ENCODE results near the gene GNAO1.

Gene GNAO1

DNA sequence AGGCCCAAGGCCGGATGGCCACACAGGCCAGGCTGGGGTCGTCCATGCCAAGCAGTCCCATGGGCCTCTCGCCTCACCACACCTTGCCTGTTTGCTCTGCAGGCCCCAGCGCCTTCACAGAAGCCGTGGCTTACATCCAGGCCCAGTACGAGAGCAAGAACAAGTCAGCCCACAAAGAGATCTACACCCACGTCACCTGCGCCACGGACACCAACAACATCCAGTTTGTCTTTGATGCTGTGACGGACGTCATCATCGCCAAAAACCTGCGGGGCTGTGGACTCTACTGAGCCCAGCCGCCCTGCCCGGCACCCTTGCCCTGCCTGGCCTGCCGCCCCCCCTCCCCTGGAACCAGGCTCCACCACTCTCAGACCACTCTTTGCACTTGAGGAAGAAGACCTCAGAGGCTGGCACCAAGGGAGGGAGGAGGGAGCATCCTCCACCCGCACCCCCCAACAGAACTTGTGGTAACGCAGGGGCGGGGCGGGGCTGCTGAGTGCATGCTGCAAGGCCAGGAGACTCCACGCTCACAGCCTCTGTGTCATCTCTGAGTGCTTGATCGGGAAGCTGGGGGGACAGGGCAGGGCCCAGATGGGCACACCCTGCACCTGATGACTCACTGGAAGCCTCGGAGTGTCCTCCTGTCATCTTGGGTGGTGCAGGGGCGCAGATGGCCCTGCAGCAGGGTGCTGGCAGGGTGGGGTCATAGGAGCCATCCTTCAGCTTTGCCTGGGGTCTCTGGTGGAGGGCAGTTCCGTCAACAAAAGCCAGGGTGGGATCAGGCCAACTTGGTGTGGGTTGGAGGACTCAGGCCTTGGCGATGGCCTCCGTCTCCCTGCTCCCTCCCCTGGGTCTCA, 152.6 kb downstream of the GNAO1 start:
- H3K36me3 Mint-ChIP-seq (ENCODE audit: low read depth) = no peaks in the 10 kb centered on the region
- no peaks in the 10 kb centered on the region for H3K9me3 Mint-ChIP-seq
- H3K4me3 Mint-ChIP-seq = no peak overlapping the region
- no peaks in the 10 kb centered on the region for H3K4me1 Mint-ChIP-seq (ENCODE audit: low read depth)
- H3K27ac Mint-ChIP-seq = no peak overlapping the region
- DNase-seq (ENCODE audit: low spot score) = no peak
- no peaks in the 10 kb centered on the region for H3K27me3 Mint-ChIP-seq (ENCODE audit: low read depth)

- no peaks in the 10 kb centered on the region for H3K9me3 Mint-ChIP-seq
- H3K27me3 Mint-ChIP-seq (ENCODE audit: low read depth) = no peaks in the 10 kb centered on the region
- no peak overlapping the region for H3K4me3 Mint-ChIP-seq
- no peak overlapping the region for H3K27ac Mint-ChIP-seq
- H3K36me3 Mint-ChIP-seq (ENCODE audit: low read depth) = no peaks in the 10 kb centered on the region
- H3K4me1 Mint-ChIP-seq (ENCODE audit: low read depth) = no peaks in the 10 kb centered on the region
- no peak for DNase-seq (ENCODE audit: low spot score)
These were observed 153.5 kb downstream of the GNAO1 start for GRCh38 chr16:56344518-56345405.

DNA sequence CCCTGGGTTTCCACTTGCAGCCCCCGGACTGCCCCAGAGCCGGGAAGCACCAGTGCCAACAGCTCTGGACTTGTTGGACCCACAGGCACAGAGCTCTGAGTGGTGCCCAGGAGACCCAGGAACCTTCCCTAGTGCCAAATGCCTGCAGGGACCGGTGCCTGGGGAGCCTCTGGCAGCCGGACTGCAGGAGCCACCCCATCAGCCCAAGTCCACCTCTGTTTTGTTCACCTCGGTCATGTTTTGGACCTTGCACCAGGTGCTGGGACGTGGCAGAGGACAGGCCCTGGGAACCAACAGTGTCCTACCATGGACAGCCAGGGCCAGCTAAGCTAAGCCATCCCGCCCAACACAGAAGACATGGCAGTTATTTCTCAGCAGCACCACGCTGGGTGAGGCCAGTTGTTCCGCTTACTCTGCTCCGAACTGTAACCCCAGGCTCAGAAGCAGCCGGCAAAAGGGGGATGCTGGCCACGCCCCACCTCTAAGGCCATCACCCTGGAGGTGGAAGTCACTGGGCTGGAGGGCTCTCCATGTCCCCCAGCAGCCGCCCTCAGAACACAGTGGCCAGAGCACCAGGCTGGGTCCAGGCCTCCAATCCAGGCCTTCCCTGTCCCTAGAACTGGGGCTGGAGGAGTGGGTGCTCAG, 154.2 kb downstream of the GNAO1 start:
- no peak for DNase-seq (ENCODE audit: low spot score)
- Mint-ChIP-seq H3K27me3 (ENCODE audit: low read depth) (no peaks in the 10 kb centered on the region), H3K27ac (no peak overlapping the region), H3K9me3 (no peaks in the 10 kb centered on the region), H3K4me3 (no peak overlapping the region), H3K4me1 (ENCODE audit: low read depth) (no peaks in the 10 kb centered on the region), H3K36me3 (ENCODE audit: low read depth) (no peaks in the 10 kb centered on the region)

DNA sequence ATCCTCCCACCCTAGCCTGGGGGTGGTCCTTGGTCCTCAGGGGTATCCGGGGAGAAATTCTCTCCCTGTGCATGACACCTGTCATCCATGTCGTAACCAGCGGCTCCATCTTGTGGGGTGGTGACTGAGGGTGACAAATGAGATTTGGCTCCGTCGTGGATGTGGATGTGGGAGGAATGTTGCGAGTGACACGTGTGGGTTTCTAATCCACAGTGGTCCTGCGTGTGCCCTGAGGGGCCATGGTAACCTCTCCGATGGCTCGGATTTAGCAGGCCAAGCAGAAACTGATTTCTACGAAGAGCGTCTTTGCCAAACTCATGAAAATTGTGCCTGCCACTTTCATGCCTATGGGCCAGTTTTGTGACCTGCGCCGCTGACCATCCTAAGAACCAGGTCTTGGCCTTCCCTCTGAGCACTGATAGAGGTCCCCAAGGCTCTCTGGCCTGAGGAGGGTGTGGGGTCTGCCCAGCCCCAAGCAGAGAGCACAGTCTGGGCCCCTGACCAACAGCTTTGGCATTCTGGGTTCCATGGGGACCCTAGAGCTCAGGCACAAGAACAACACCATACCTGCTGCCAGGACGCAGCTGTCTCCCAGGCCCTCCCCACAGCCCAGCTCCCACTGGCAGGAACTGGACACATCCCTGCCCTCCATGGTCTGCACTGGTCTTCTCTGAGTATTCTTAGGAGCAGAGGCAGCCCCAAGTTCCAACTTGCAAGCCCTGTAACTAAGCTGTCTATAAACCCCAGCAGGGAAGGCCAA, 155.0 kb downstream of the GNAO1 start:
- Mint-ChIP-seq H3K4me3 (no peak overlapping the region), H3K27me3 (ENCODE audit: low read depth) (no peaks in the 10 kb centered on the region), H3K36me3 (ENCODE audit: low read depth) (no peaks in the 10 kb centered on the region), H3K4me1 (ENCODE audit: low read depth) (no peaks in the 10 kb centered on the region), H3K9me3 (no peaks in the 10 kb centered on the region), H3K27ac (no peak overlapping the region)
- no peak for DNase-seq (ENCODE audit: low spot score)

DNA sequence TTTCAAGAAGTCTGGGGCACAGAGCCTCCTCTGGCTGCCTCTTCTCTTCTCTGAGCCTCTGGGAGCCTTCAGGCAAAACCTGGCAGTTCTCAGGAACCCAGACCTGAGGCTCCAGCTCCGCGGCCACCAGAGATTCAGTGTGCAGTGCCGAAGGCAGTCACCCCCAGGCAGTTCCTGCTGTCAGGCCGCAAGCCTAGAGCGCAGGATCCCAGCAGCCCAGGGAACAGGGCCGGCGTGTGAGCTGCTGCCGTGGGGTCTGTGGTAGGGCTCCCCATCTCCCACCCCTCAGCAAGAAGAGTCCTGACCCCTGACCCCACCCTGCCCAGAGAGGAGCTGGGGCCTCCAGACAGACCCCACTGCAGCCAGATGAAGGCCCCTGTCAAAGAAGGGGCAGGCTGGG, 155.9 kb downstream of the GNAO1 start:
- no peak for DNase-seq (ENCODE audit: low spot score)
- H3K9me3 Mint-ChIP-seq = no peaks in the 10 kb centered on the region
- H3K36me3 Mint-ChIP-seq (ENCODE audit: low read depth) = no peaks in the 10 kb centered on the region
- H3K4me1 Mint-ChIP-seq (ENCODE audit: low read depth) = no peaks in the 10 kb centered on the region
- peaks cover 2% of the 10 kb centered on the region for H3K27me3 Mint-ChIP-seq (ENCODE audit: low read depth)
- no peak overlapping the region for H3K4me3 Mint-ChIP-seq
- no peak overlapping the region for H3K27ac Mint-ChIP-seq

- peaks cover 2% of the 10 kb centered on the region for H3K27me3 Mint-ChIP-seq (ENCODE audit: low read depth)
- H3K4me3 Mint-ChIP-seq = no peak overlapping the region
- DNase-seq (ENCODE audit: low spot score) = no peak
- no peaks in the 10 kb centered on the region for H3K36me3 Mint-ChIP-seq (ENCODE audit: low read depth)
- no peaks in the 10 kb centered on the region for H3K4me1 Mint-ChIP-seq (ENCODE audit: low read depth)
- H3K27ac Mint-ChIP-seq = no peak overlapping the region
- no peaks in the 10 kb centered on the region for H3K9me3 Mint-ChIP-seq
These were observed 156.4 kb downstream of the GNAO1 start for GRCh38 chr16:56347670-56348069.

DNA sequence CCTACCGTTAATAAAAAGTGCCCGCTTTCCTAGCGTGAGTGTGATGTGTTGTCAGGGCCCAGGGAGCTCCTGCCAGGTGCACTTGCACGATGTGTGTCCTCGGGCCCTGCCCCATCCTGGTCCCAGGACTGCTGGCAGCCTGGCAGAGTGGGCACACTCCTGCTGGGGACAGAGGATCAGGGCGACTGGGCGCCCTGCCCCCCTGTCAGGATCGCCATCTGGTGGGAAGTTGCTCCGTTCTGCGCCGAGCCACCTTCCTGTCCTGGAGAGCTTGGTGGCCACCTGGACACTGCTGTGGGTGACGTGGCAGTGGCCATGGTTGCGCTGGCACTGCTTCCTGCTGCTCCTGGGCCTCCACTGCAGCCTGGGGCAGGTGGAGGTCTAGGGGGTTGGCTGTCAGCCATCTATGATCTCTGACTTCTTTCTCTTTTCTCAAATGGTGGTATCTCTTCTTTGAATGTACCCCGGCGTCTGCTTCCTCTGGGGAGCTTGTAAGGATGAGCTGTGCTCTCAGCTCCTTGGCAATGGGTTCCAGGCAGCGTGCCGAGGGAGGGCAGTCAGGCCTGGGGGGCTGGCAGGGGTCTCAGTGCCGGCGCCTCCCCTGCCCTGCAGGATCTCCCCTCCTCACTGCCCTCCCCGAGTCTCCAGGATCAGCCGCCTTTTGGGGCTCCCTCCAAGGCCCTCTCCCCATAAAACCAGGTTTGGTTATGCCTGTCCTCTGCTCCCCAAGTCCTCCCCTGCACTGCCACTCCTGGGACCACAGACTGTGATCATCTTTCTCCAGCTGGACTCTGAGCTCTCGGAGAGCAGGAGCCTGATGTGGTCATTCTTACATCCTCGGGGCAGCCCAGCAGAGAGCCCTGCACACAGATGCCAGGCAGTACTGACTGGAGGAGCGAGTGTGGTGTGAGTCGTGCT, 157.1 kb downstream of the GNAO1 start:
- Mint-ChIP-seq H3K4me1 (ENCODE audit: low read depth) (no peaks in the 10 kb centered on the region), H3K27ac (no peak overlapping the region), H3K9me3 (no peaks in the 10 kb centered on the region), H3K4me3 (no peak overlapping the region), H3K36me3 (ENCODE audit: low read depth) (no peaks in the 10 kb centered on the region), H3K27me3 (ENCODE audit: low read depth) (peaks cover 2% of the 10 kb centered on the region)
- DNase-seq (ENCODE audit: low spot score) = no peak

DNA sequence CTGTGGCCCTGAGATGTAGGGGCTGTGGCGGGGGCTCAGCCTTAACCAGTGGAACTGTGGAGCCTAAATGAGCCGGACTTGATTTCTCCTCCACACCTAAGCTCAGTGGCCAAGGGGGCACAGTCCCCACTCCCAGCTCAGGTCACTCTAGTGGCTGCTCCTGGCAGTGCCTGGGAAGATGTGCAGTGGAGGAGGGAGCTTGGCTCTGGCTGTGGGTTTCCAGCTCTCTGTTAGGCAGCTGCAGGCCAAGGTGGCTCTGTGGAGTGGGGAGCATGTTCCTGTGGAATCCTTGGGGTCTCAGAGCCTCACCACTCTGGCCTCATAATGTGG, 157.8 kb downstream of the GNAO1 start:
- no peaks in the 10 kb centered on the region for H3K36me3 Mint-ChIP-seq (ENCODE audit: low read depth)
- H3K4me3 Mint-ChIP-seq = no peak overlapping the region
- no peaks in the 10 kb centered on the region for H3K4me1 Mint-ChIP-seq (ENCODE audit: low read depth)
- peaks cover 2% of the 10 kb centered on the region for H3K27me3 Mint-ChIP-seq (ENCODE audit: low read depth)
- no peak for DNase-seq (ENCODE audit: low spot score)
- H3K9me3 Mint-ChIP-seq = no peaks in the 10 kb centered on the region
- H3K27ac Mint-ChIP-seq = no peak overlapping the region

DNA sequence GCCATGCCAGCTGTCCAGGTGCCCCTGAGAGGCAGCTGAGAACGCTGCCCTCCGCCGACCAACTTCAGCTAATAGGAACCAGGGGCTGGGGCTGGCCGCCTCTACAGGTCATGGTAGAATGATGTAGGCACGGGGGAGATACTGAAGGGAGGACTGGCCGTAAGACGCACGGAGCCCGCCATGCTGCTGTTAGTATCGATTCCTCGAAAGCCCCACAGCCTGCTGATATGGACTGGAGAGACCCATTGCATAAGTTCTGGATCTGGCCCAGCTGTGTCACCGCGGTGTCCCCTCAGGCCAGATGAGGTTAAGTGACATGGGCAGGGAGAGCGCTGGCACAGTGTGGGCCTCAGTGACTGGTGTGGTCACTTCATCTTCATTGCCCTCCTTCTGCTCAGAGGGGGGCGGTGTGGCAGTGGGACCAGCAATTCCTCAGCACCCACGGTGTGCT, 158.4 kb downstream of the GNAO1 start:
- H3K27ac Mint-ChIP-seq = no peak overlapping the region
- no peaks in the 10 kb centered on the region for H3K36me3 Mint-ChIP-seq (ENCODE audit: low read depth)
- H3K27me3 Mint-ChIP-seq (ENCODE audit: low read depth) = peaks cover 2% of the 10 kb centered on the region
- peaks cover 2% of the 10 kb centered on the region for H3K4me1 Mint-ChIP-seq (ENCODE audit: low read depth)
- no peak overlapping the region for H3K4me3 Mint-ChIP-seq
- no peaks in the 10 kb centered on the region for H3K9me3 Mint-ChIP-seq
- DNase-seq (ENCODE audit: low spot score) = no peak

DNA sequence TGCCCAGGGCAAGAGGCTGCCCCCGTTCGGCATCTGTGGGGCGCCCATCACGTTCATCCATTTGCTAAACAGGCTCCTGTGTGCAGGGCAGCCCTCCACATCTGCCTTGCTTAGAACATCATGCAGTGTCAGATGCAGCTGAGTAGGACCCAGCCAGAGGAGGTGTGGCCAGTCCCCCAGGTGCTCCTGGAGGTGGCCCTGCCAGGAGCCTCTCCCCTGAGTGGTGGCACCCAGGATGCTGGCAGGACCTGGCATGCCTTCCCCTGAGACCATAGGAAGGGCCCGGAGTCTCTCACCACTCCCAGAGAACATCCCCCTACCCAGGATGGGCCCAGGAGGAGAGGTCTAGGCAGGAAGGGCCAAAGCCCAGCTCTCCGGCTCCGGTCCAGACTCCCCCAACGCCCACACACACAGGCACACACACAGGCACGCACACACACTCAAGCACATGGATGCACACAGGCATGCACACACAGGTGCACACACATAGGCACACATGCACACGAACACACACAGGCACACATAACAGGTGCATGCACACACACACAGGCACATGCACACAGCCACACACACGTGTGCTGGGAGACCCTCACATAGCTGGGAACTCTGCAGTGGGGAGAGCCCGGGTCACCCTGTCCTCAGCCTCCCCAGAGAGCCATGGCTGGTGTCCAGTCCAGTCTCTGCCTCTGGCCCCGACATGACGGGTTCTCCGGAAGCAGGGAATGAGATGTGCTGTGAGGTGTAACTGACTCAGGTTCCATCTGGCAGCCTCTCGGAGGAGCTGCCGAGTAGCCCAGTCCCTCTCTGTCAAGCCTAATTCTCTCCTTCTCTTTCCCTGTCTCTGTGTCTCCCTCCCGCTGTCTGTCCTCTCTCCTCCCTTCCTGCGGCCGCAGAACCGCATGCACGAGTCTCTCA, 159.5 kb downstream of the GNAO1 start:
- no peaks in the 10 kb centered on the region for H3K9me3 Mint-ChIP-seq
- H3K27me3 Mint-ChIP-seq (ENCODE audit: low read depth) = peaks cover 2% of the 10 kb centered on the region
- no peak overlapping the region for H3K27ac Mint-ChIP-seq
- H3K4me1 Mint-ChIP-seq (ENCODE audit: low read depth) = peaks cover 4% of the 10 kb centered on the region
- DNase-seq (ENCODE audit: low spot score) = no peak
- H3K4me3 Mint-ChIP-seq = no peak overlapping the region
- no peaks in the 10 kb centered on the region for H3K36me3 Mint-ChIP-seq (ENCODE audit: low read depth)

- Mint-ChIP-seq H3K36me3 (ENCODE audit: low read depth) (no peaks in the 10 kb centered on the region), H3K9me3 (no peaks in the 10 kb centered on the region), H3K27ac (no peak overlapping the region), H3K27me3 (ENCODE audit: low read depth) (peaks cover 2% of the 10 kb centered on the region), H3K4me1 (ENCODE audit: low read depth) (peaks cover 10% of the 10 kb centered on the region), H3K4me3 (no peak overlapping the region)
- no peak for DNase-seq (ENCODE audit: low spot score)
These were observed 160.2 kb downstream of the GNAO1 start for GRCh38 chr16:56351481-56351880.
